Measurements from ENCODE around the gene CCDC102B.

CCDC102B gene

GRCh38 chr18:68960355-68960754 is 162.5 kb downstream of the CCDC102B start:
- WGBS (ENCODE audit: insufficient coverage, insufficient read length) = no CpG with 5 or more reads among the region's 3 CpGs
- no peak overlapping the region for H3K4me3 ChIP-seq (ENCODE audit: low read length)
- H3K27ac ChIP-seq (ENCODE audit: low read length) = no peak overlapping the region
- no peaks in the 10 kb centered on the region for H3K9me3 ChIP-seq (ENCODE audit: control insufficient read depth, insufficient read depth, low read length)
- H3K36me3 ChIP-seq (ENCODE audit: control insufficient read depth, insufficient read depth, low read length) = no peaks in the 10 kb centered on the region
- H3K4me1 ChIP-seq (ENCODE audit: control insufficient read depth, insufficient read depth, low read length) = no peaks in the 10 kb centered on the region
- H3K27me3 ChIP-seq (ENCODE audit: control insufficient read depth, insufficient read depth, low read length) = no peaks in the 10 kb centered on the region
- DNase-seq (ENCODE audit: low read depth, low spot score) = no peak

GRCh38 chr18:68962623-68963022 is 164.7 kb downstream of the CCDC102B start:
- no peak overlapping the region for H3K27ac ChIP-seq (ENCODE audit: low read length)
- no peaks in the 10 kb centered on the region; the same call in 1 of the 2 replicates for H3K4me1 ChIP-seq (ENCODE audit: control insufficient read depth, insufficient read depth, low read length)
- WGBS (ENCODE audit: insufficient coverage, insufficient read length) = no CpG with 5 or more reads among the region's 3 CpGs
- DNase-seq (ENCODE audit: low read depth, low spot score) = no peak
- H3K9me3 ChIP-seq (ENCODE audit: control insufficient read depth, insufficient read depth, low read length) = no peaks in the 10 kb centered on the region
- H3K27me3 ChIP-seq (ENCODE audit: control insufficient read depth, insufficient read depth, low read length) = no peaks in the 10 kb centered on the region
- H3K36me3 ChIP-seq (ENCODE audit: control insufficient read depth, insufficient read depth, low read length) = no peaks in the 10 kb centered on the region
- no peak overlapping the region for H3K4me3 ChIP-seq (ENCODE audit: low read length)

GRCh38 chr18:68965817-68966216 is 167.9 kb downstream of the CCDC102B start:
- H3K9me3 ChIP-seq (ENCODE audit: control insufficient read depth, insufficient read depth, low read length) = no peaks in the 10 kb centered on the region
- H3K4me3 ChIP-seq (ENCODE audit: low read length) = no peak overlapping the region
- H3K27ac ChIP-seq (ENCODE audit: low read length) = no peak overlapping the region
- H3K27me3 ChIP-seq (ENCODE audit: control insufficient read depth, insufficient read depth, low read length) = no peaks in the 10 kb centered on the region
- no CpG with 5 or more reads among the region's 3 CpGs for WGBS (ENCODE audit: insufficient coverage, insufficient read length)
- H3K4me1 ChIP-seq (ENCODE audit: control insufficient read depth, insufficient read depth, low read length) = no peaks in the 10 kb centered on the region; the same call in 1 of the 2 replicates
- no peak for DNase-seq (ENCODE audit: low read depth, low spot score)
- no peaks in the 10 kb centered on the region for H3K36me3 ChIP-seq (ENCODE audit: control insufficient read depth, insufficient read depth, low read length)

GRCh38 chr18:68969027-68969426 is 171.1 kb downstream of the CCDC102B start:
- Histone ChIP-seq H3K27ac (ENCODE audit: low read length) (no peak overlapping the region), H3K27me3 (ENCODE audit: control insufficient read depth, insufficient read depth, low read length) (no peaks in the 10 kb centered on the region), H3K4me3 (ENCODE audit: low read length) (no peak overlapping the region), H3K9me3 (ENCODE audit: control insufficient read depth, insufficient read depth, low read length) (no peaks in the 10 kb centered on the region), H3K36me3 (ENCODE audit: control insufficient read depth, insufficient read depth, low read length) (no peaks in the 10 kb centered on the region), H3K4me1 (ENCODE audit: control insufficient read depth, insufficient read depth, low read length) (no peaks in the 10 kb centered on the region; the same call in 1 of the 2 replicates)
- DNase-seq (ENCODE audit: low read depth, low spot score) = no peak
- no CpG with 5 or more reads among the region's 5 CpGs for WGBS (ENCODE audit: insufficient coverage, insufficient read length)

GRCh38 chr18:68972176-68972575 is 174.3 kb downstream of the CCDC102B start:
- DNase-seq (ENCODE audit: low read depth, low spot score) = no peak
- H3K27me3 ChIP-seq (ENCODE audit: control insufficient read depth, insufficient read depth, low read length) = no peaks in the 10 kb centered on the region
- H3K4me1 ChIP-seq (ENCODE audit: control insufficient read depth, insufficient read depth, low read length) = no peaks in the 10 kb centered on the region
- no peak overlapping the region for H3K27ac ChIP-seq (ENCODE audit: low read length)
- no peak overlapping the region for H3K4me3 ChIP-seq (ENCODE audit: low read length)
- WGBS (ENCODE audit: insufficient coverage, insufficient read length) = no CpG with 5 or more reads among the region's 5 CpGs
- no peaks in the 10 kb centered on the region for H3K36me3 ChIP-seq (ENCODE audit: control insufficient read depth, insufficient read depth, low read length)
- no peaks in the 10 kb centered on the region for H3K9me3 ChIP-seq (ENCODE audit: control insufficient read depth, insufficient read depth, low read length)

GRCh38 chr18:68979737-68980136 is 181.9 kb downstream of the CCDC102B start:
- Histone ChIP-seq H3K4me3 (ENCODE audit: low read length) (no peak overlapping the region), H3K27me3 (ENCODE audit: control insufficient read depth, insufficient read depth, low read length) (no peaks in the 10 kb centered on the region), H3K4me1 (ENCODE audit: control insufficient read depth, insufficient read depth, low read length) (no peaks in the 10 kb centered on the region), H3K27ac (ENCODE audit: low read length) (no peak overlapping the region), H3K36me3 (ENCODE audit: control insufficient read depth, insufficient read depth, low read length) (no peaks in the 10 kb centered on the region), H3K9me3 (ENCODE audit: control insufficient read depth, insufficient read depth, low read length) (no peaks in the 10 kb centered on the region)
- DNase-seq (ENCODE audit: low read depth, low spot score) = no peak
- WGBS (ENCODE audit: insufficient coverage, insufficient read length) = no CpG with 5 or more reads among the region's 2 CpGs

- Histone ChIP-seq H3K9me3 (ENCODE audit: control insufficient read depth, insufficient read depth, low read length) (no peaks in the 10 kb centered on the region), H3K27me3 (ENCODE audit: control insufficient read depth, insufficient read depth, low read length) (no peaks in the 10 kb centered on the region), H3K27ac (ENCODE audit: low read length) (no peak overlapping the region), H3K36me3 (ENCODE audit: control insufficient read depth, insufficient read depth, low read length) (no peaks in the 10 kb centered on the region), H3K4me3 (ENCODE audit: low read length) (no peak overlapping the region), H3K4me1 (ENCODE audit: control insufficient read depth, insufficient read depth, low read length) (no peaks in the 10 kb centered on the region)
- DNase-seq (ENCODE audit: low read depth, low spot score) = no peak
Observed at GRCh38 chr18:68983126-68983525, 185.2 kb downstream of the CCDC102B start.

- no CpG with 5 or more reads among the region's 2 CpGs for WGBS (ENCODE audit: insufficient coverage, insufficient read length)
- no peak for DNase-seq (ENCODE audit: low read depth, low spot score)
- Histone ChIP-seq H3K4me3 (ENCODE audit: low read length) (no peak overlapping the region), H3K27ac (ENCODE audit: low read length) (no peak overlapping the region), H3K36me3 (ENCODE audit: control insufficient read depth, insufficient read depth, low read length) (no peaks in the 10 kb centered on the region), H3K9me3 (ENCODE audit: control insufficient read depth, insufficient read depth, low read length) (no peaks in the 10 kb centered on the region), H3K27me3 (ENCODE audit: control insufficient read depth, insufficient read depth, low read length) (no peaks in the 10 kb centered on the region), H3K4me1 (ENCODE audit: control insufficient read depth, insufficient read depth, low read length) (no peaks in the 10 kb centered on the region)
Observed at GRCh38 chr18:68984342-68984741, 186.5 kb downstream of the CCDC102B start.

GRCh38 chr18:68985172-68985820 is 187.4 kb downstream of the CCDC102B start:
- H3K4me3 ChIP-seq (ENCODE audit: low read length) = no peak overlapping the region
- DNase-seq (ENCODE audit: low read depth, low spot score) = no peak
- H3K27ac ChIP-seq (ENCODE audit: low read length) = no peak overlapping the region
- no peaks in the 10 kb centered on the region for H3K36me3 ChIP-seq (ENCODE audit: control insufficient read depth, insufficient read depth, low read length)
- H3K9me3 ChIP-seq (ENCODE audit: control insufficient read depth, insufficient read depth, low read length) = no peaks in the 10 kb centered on the region
- WGBS (ENCODE audit: insufficient coverage, insufficient read length) = no CpG with 5 or more reads among the region's 2 CpGs
- no peaks in the 10 kb centered on the region for H3K27me3 ChIP-seq (ENCODE audit: control insufficient read depth, insufficient read depth, low read length)
- no peaks in the 10 kb centered on the region for H3K4me1 ChIP-seq (ENCODE audit: control insufficient read depth, insufficient read depth, low read length)

GRCh38 chr18:68991286-68991685 is 193.4 kb downstream of the CCDC102B start:
- H3K4me1 ChIP-seq (ENCODE audit: control insufficient read depth, insufficient read depth, low read length) = no peaks in the 10 kb centered on the region
- no peak for DNase-seq (ENCODE audit: low read depth, low spot score)
- no peak overlapping the region for H3K27ac ChIP-seq (ENCODE audit: low read length)

GRCh38 chr18:68992719-68993482 is 195.0 kb downstream of the CCDC102B start:
- Histone ChIP-seq H3K36me3 (ENCODE audit: control insufficient read depth, insufficient read depth, low read length) (no peaks in the 10 kb centered on the region), H3K4me1 (ENCODE audit: control insufficient read depth, insufficient read depth, low read length) (no peaks in the 10 kb centered on the region), H3K27ac (ENCODE audit: low read length) (no peak overlapping the region), H3K9me3 (ENCODE audit: control insufficient read depth, insufficient read depth, low read length) (no peaks in the 10 kb centered on the region), H3K4me3 (ENCODE audit: low read length) (no peak overlapping the region), H3K27me3 (ENCODE audit: control insufficient read depth, insufficient read depth, low read length) (no peaks in the 10 kb centered on the region)
- no peak for DNase-seq (ENCODE audit: low read depth, low spot score)
- WGBS (ENCODE audit: insufficient coverage, insufficient read length) = no CpG with 5 or more reads among the region's 12 CpGs

More at GRCh38 chr18:68991286-68991685, 193.4 kb downstream of the CCDC102B start:
- no peaks in the 10 kb centered on the region for H3K9me3 ChIP-seq (ENCODE audit: control insufficient read depth, insufficient read depth, low read length)
- H3K36me3 ChIP-seq (ENCODE audit: control insufficient read depth, insufficient read depth, low read length) = no peaks in the 10 kb centered on the region
- H3K4me3 ChIP-seq (ENCODE audit: low read length) = no peak overlapping the region
- no peaks in the 10 kb centered on the region for H3K27me3 ChIP-seq (ENCODE audit: control insufficient read depth, insufficient read depth, low read length)

Measured in iPS DF 6.9 (cell line).